Natural killer cell (primary cell): Measurements from ENCODE around the gene PIRT. TPM values are rescaled to one million over a fixed set of nuclear protein-coding genes. Genes with fewer than 3 reads are reported as not detected.

Source experiments
- ATAC-seq, 3 donors: fragments of 150-1000 bp in 2 of 3; fragments of 200-7000 bp in 1 of 3; cut with Tn5 transposase; 1 replicate in 1 of 3; 2 replicates in 2 of 3; pipeline ENCODE4 v1.10.0; 2021; ENCODE audit warnings: mild to moderate bottlenecking in 2 of 3, moderate library complexity in 2 of 3
- DNase-seq, 2 donors: peaks; one replicate each; pipeline versions ENCODE4 v3.0.0 to v3.0.0-alpha.2; 2013 to 2021; ENCODE audit warnings: mixed read lengths in 1 of 2
- H3K27ac ChIP-seq: one replicate; pipeline ENCODE4 v1.5.1; 2013; ENCODE audit warnings: mild to moderate bottlenecking, low read length
- H3K27me3 ChIP-seq: one replicate; pipeline ENCODE4 v1.6.1; 2013; ENCODE audit warnings: low read length; ENCODE audit not compliant: control insufficient read depth, insufficient read depth
- H3K36me3 ChIP-seq: one replicate; pipeline ENCODE4 v1.6.1; 2013; ENCODE audit warnings: low read length; ENCODE audit not compliant: control insufficient read depth, insufficient read depth
- H3K4me1 ChIP-seq: one replicate; pipeline ENCODE4 v1.6.1; 2013; ENCODE audit warnings: low read length; ENCODE audit not compliant: control insufficient read depth, insufficient read depth
- H3K4me3 ChIP-seq: one replicate; pipeline ENCODE4 v1.5.1; 2013; ENCODE audit warnings: low read length
- H3K9me3 ChIP-seq: one replicate; pipeline ENCODE4 v1.6.1; 2013; ENCODE audit warnings: low read length; ENCODE audit not compliant: control insufficient read depth, insufficient read depth
- H3K27ac Mint-ChIP-seq, 2 donors: one replicate each; pipeline ENCODE4 v1.8.0; 2022; ENCODE audit warnings: mild to moderate bottlenecking in 2 of 2, mixed read lengths in 2 of 2, moderate library complexity in 1 of 2
- H3K27me3 Mint-ChIP-seq, 2 donors: one replicate each; pipeline ENCODE4 v1.8.0; 2022; ENCODE audit warnings: low read depth in 2 of 2, mixed read lengths in 2 of 2
- H3K36me3 Mint-ChIP-seq: one replicate; pipeline ENCODE4 v1.8.0; 2022; ENCODE audit warnings: mixed read lengths
- H3K4me1 Mint-ChIP-seq, 2 donors: one replicate each; pipeline ENCODE4 v1.8.0; 2022; ENCODE audit warnings: mixed read lengths in 2 of 2
- H3K4me3 Mint-ChIP-seq: one replicate; pipeline ENCODE4 v1.8.0; 2022; ENCODE audit warnings: mild to moderate bottlenecking, moderate library complexity, mixed read lengths
- H3K9me3 Mint-ChIP-seq, 2 donors: one replicate each; pipeline ENCODE4 v1.8.0; 2022; ENCODE audit warnings: mixed read lengths in 2 of 2
- WGBS: methylation state at CpG from one replicate; pipeline ENCODE4 v1.1.7; 2013; ENCODE audit warnings: missing lambda C conversion rate; ENCODE audit not compliant: insufficient coverage; 5-methylcytosine and 5-hydroxymethylcytosine counted together
- intact Hi-C: fragments of 100-400 bp; cut with micrococcal nuclease; formaldehyde crosslinking; loops from one replicate; pipeline ENCODE4 v1.14.2; 2022
- total RNA-seq, 4 donors: library from RNA; stranded (reverse); fragments of 120-200 nt in 1 of 4; gene quantifications; one replicate each; pipeline versions ENCODE4 v1.2.3 to v1.2.4, GENCODE V29; 2013 to 2022
- TF ChIP-seq, protein P1 (sequence below): fragments of 200-600 bp; IDR thresholded peaks from one replicate; pipeline ENCODE4 v1.8.0; 2022; ENCODE audit warnings: antibody characterized with exemption

PIRT gene
- total RNA-seq, 3 donors from 2014 or later (not counting 1 experiment from before 2014, with no cell fraction given) = not detected

DNA sequence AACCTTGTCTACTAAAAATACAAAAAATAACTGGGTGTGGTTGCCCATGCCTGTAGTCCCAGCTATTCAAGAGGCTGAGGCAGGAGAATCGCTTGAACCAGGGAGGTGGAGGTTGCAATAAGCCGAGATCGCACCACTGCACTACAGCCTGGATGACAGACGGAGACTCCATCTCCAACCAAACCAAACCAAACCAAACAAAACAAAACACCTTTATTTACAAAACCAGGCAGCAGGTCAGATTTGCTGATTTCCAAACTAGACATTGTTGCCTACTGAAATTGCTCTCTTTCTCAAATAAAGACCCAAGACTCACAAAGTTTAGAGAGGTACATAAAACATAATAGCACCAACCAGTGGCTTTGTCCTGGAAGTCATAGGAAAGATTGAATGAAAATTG lies 28.3 kb downstream of the PIRT start:
- Histone ChIP-seq H3K27me3 (no peaks in the 10 kb centered on the region), H3K4me3 (no peak overlapping the region), H3K27ac (no peak overlapping the region), H3K36me3 (no peaks in the 10 kb centered on the region), H3K9me3 (no peaks in the 10 kb centered on the region), H3K4me1 (no peaks in the 10 kb centered on the region)
- TF ChIP-seq, protein P1, sequence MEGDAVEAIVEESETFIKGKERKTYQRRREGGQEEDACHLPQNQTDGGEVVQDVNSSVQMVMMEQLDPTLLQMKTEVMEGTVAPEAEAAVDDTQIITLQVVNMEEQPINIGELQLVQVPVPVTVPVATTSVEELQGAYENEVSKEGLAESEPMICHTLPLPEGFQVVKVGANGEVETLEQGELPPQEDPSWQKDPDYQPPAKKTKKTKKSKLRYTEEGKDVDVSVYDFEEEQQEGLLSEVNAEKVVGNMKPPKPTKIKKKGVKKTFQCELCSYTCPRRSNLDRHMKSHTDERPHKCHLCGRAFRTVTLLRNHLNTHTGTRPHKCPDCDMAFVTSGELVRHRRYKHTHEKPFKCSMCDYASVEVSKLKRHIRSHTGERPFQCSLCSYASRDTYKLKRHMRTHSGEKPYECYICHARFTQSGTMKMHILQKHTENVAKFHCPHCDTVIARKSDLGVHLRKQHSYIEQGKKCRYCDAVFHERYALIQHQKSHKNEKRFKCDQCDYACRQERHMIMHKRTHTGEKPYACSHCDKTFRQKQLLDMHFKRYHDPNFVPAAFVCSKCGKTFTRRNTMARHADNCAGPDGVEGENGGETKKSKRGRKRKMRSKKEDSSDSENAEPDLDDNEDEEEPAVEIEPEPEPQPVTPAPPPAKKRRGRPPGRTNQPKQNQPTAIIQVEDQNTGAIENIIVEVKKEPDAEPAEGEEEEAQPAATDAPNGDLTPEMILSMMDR = no peak
- no peaks in the 10 kb centered on the region for H3K9me3 Mint-ChIP-seq
- DNase-seq (no peak), ATAC-seq (no peak)
- no peaks in the 10 kb centered on the region for H3K4me1 Mint-ChIP-seq
- WGBS = 95% methylated on average over 4 of the region's 4 CpGs
- no peak overlapping the region for H3K27ac Mint-ChIP-seq
- no peaks in the 10 kb centered on the region for H3K27me3 Mint-ChIP-seq
- no peak overlapping the region for H3K4me3 Mint-ChIP-seq
- intact Hi-C loops = no loop called here
- no peaks in the 10 kb centered on the region for H3K36me3 Mint-ChIP-seq

DNA sequence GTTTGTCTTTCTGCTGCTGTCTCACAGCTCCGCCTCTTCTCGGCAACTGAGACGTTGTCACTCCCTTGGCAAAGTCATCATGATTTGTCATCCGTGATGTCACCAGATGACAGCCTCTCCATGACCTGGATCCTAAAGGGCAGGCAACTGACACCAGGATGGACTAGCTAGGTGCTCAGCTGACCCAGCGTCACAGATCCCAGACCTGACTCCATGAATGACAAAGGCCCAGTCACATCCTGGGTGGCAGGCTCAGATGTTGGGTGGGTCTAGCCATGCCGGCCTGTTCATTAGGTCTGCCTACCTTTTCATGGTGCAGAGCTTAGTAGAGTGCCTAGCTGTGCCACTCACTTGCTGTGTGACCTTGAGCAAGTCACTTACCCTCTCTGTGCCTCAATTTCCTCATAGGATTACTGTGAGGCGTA lies 30.2 kb downstream of the PIRT start:
- TF ChIP-seq, protein P1 = no peak
- H3K4me3 Mint-ChIP-seq = no peak overlapping the region
- no peak overlapping the region for H3K4me3 ChIP-seq
- no peaks in the 10 kb centered on the region for H3K27me3 ChIP-seq
- H3K9me3 ChIP-seq = no peaks in the 10 kb centered on the region
- H3K27ac Mint-ChIP-seq = no peak overlapping the region
- intact Hi-C loops = no loop called here
- no peaks in the 10 kb centered on the region for H3K27me3 Mint-ChIP-seq
- 85% methylated on average over 7 of the region's 7 CpGs for WGBS
- no peaks in the 10 kb centered on the region for H3K36me3 Mint-ChIP-seq
- ATAC-seq (no peak), DNase-seq (no peak)
- no peaks in the 10 kb centered on the region for H3K9me3 Mint-ChIP-seq
- no peaks in the 10 kb centered on the region for H3K4me1 Mint-ChIP-seq
- no peak overlapping the region for H3K27ac ChIP-seq
- H3K36me3 ChIP-seq = no peaks in the 10 kb centered on the region
- H3K4me1 ChIP-seq = no peaks in the 10 kb centered on the region

DNA sequence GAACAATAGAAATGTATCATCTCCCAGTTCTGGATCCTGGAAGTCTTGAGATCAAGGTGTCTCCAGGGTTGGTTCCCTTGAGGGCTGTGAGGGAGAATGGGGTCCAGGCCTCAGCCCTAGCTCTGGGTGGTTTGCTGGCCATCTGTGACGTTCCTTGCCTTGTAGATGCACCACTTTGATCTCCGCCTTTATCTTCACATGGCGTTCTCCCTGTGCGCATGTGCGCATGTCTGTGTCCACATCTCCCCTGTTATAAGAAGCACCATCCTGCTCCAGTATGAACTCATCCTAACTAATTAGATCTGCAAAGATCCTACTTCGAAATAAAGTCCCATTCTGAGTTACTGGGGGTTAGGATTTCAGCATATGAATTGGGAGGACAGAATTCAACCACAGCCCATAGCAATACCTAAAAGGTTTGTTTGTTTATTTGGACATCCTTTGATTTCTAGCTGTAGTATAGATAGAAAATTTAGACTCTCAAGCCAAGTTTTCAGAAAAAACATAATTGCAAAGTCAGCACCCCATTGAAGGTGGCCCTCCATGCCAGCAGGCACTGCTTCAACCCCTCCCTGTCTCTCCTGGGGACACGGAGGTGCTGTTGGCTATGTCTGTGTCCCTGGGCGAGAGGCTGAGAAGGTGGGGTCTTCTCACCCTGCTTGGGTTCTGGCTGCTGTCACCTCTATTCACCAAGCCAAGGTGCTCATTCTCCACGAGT lies 31.2 kb downstream of the PIRT start:
- TF ChIP-seq, protein P1 = no peak
- Mint-ChIP-seq H3K36me3 (no peaks in the 10 kb centered on the region), H3K4me3 (no peak overlapping the region), H3K27me3 (no peaks in the 10 kb centered on the region), H3K4me1 (no peaks in the 10 kb centered on the region), H3K9me3 (no peaks in the 10 kb centered on the region), H3K27ac (no peak overlapping the region)
- no peak overlapping the region for H3K27ac ChIP-seq
- no peaks in the 10 kb centered on the region for H3K9me3 ChIP-seq
- ATAC-seq = no peak
- no peak overlapping the region for H3K4me3 ChIP-seq
- intact Hi-C loops = no loop called here
- no peaks in the 10 kb centered on the region for H3K4me1 ChIP-seq
- H3K27me3 ChIP-seq = no peaks in the 10 kb centered on the region
- no peak for DNase-seq
- WGBS = 77% methylated on average over 8 of the region's 9 CpGs
- H3K36me3 ChIP-seq = no peaks in the 10 kb centered on the region

DNA sequence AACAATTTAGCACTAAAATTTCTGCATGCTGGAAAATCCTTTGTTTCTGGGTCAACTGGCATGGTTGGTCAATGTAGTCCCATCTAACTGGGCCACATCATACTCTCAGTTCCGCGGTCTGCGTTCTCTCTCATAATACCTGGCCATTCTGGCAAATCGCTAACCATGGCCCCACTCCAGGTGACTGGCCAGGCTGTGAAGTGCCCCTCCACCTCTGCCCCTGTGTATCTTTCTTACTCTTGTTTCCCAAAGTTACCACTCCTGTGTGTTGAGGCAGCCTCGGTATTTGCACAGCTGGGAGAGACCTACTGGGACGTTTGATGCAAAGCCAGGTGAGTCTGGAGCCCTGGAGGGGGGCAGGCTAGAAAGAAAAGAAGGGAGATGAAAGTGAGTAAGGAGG lies 32.0 kb downstream of the PIRT start:
- no peak for ATAC-seq
- H3K4me3 Mint-ChIP-seq = no peak overlapping the region
- Histone ChIP-seq H3K4me3 (no peak overlapping the region), H3K27ac (no peak overlapping the region), H3K27me3 (no peaks in the 10 kb centered on the region), H3K9me3 (no peaks in the 10 kb centered on the region), H3K4me1 (no peaks in the 10 kb centered on the region), H3K36me3 (no peaks in the 10 kb centered on the region)
- DNase-seq = no peak
- H3K27ac Mint-ChIP-seq = no peak overlapping the region
- no peaks in the 10 kb centered on the region for H3K4me1 Mint-ChIP-seq
- TF ChIP-seq, protein P1 = no peak
- intact Hi-C loops = no loop called here
- WGBS = 90% methylated on average over 6 of the region's 6 CpGs
- no peaks in the 10 kb centered on the region for H3K27me3 Mint-ChIP-seq
- no peaks in the 10 kb centered on the region for H3K9me3 Mint-ChIP-seq
- no peaks in the 10 kb centered on the region for H3K36me3 Mint-ChIP-seq
